Stimulated activated CD8-positive, alpha-beta memory T cell treated with anti-CD3 and anti-CD28 coated beads, Interleukin-12 subunit alpha, Interleukin-12 subunit beta, amount 100 ng/mL, for 1 hour (primary cell): ENCODE results near the gene SGTA.
"Not testable (repeated sequence)": the region's sequence is repeated elsewhere in the genome, so short reads cannot be mapped to it uniquely, and the experiment has no call there.

Experiments
- DNase-seq: peaks from one replicate; pipeline ENCODE4 v3.0.0-alpha.2; 2020; ENCODE audit warnings: low read depth

The SGTA gene

GRCh38 chr19:2793126-2793525 is 10.1 kb upstream of the SGTA start:
- DNase-seq = no peak

GRCh38 chr19:2792666-2793065 is 9.6 kb upstream of the SGTA start:
- DNase-seq = not testable (repeated sequence)

GRCh38 chr19:2791876-2792275 is 8.8 kb upstream of the SGTA start:
- DNase-seq = no peak

- no peak for DNase-seq
These were observed 8.4 kb upstream of the SGTA start for GRCh38 chr19:2791440-2791839.

GRCh38 chr19:2790557-2791271 is 7.6 kb upstream of the SGTA start:
- DNase-seq = no peak

GRCh38 chr19:2790194-2790556 is 7.1 kb upstream of the SGTA start:
- DNase-seq = no peak

- DNase-seq = no peak
These were observed 5.2 kb upstream of the SGTA start for GRCh38 chr19:2788237-2788636.

GRCh38 chr19:2787115-2787514 is 4.0 kb upstream of the SGTA start:
- no peak for DNase-seq

GRCh38 chr19:2785244-2785997 is 2.3 kb upstream of the SGTA start, which contains the start of gene THOP1:
TSS of gene THOP1 (plus strand) at chr19:2785503. CDS start at chr19:2785663, 160 bp downstream.
- peak; percentile 99 for DNase-seq

- DNase-seq = no peak
These were observed 690 bp upstream of the SGTA start for GRCh38 chr19:2783781-2784145.

GRCh38 chr19:2782329-2782935 is 641 bp downstream of the SGTA start:
- DNase-seq = no peak

- no peak for DNase-seq
These were observed 2.8 kb downstream of the SGTA start for GRCh38 chr19:2780284-2780683.

GRCh38 chr19:2779121-2779740 is 3.8 kb downstream of the SGTA start:
- DNase-seq = no peak

- no peak for DNase-seq
These were observed 5.0 kb downstream of the SGTA start for GRCh38 chr19:2777952-2778683.

GRCh38 chr19:2775556-2776430 is 7.3 kb downstream of the SGTA start:
- DNase-seq = peak; percentile 58

- DNase-seq = no peak
These were observed 8.0 kb downstream of the SGTA start for GRCh38 chr19:2774953-2775555.

GRCh38 chr19:2774083-2774679 is 8.9 kb downstream of the SGTA start:
- no peak for DNase-seq

- DNase-seq = no peak
These were observed 11.0 kb downstream of the SGTA start for GRCh38 chr19:2771786-2772674.
